ENCODE data around the gene UGT3A1.

DNA sequence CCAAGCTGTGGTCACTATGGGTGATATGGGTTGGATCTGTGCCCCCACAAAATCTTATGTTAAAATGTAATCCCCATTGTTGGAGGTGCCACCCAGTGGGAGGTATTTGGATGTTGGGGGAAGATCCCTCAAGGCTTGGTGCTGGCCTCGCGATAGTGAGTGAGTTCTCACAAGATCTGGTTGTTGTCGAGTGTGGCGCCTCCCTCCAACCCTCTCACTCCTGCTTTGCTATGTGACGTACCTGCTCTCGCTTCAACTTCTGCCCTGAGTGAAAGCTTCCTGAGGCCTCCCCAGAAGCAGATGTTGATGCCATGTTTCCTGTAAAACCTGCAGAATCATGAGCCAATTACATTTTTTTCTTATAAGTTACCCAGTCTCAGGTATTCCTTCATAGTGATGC is 40.0 kb upstream of the UGT3A1 start:
- TF ChIP-seq YY1 (IDR thresholded peaks at IDR 0.05; ENCODE audit: insufficient read depth, insufficient read length) (no peak), ZNF274 (IDR thresholded peaks at IDR 0.05; ENCODE audit: low read depth, low read length) (no peak)

Measured in NT2/D1 (cell line).